Retinal pigment epithelial cell (primary cell): Measurements from ENCODE around the gene PCDH9.

ENCODE experiments used
- DNase-seq: peaks from one replicate; pipeline ENCODE4 v3.0.0-alpha.2; 2010; ENCODE audit warnings: low read depth
- H3K4me3 ChIP-seq: 2 replicates; pipeline ENCODE4 v1.5.1; 2011; ENCODE audit warnings: mild to moderate bottlenecking, low read length, control low read depth, moderate library complexity
- CTCF ChIP-seq: conservative IDR thresholded peaks from 2 replicates; pipeline ENCODE4 v1.5.1; 2011; ENCODE audit warnings: low read depth, low read length, control low read depth, inconsistent platforms

PCDH9 gene

GRCh38 chr13:67119481-67119894 lies 110.6 kb downstream of the PCDH9 start:
- peak; percentile 51 for DNase-seq
- no peak overlapping the region for H3K4me3 ChIP-seq
- no peak for TF ChIP-seq CTCF

- no peak overlapping the region for H3K4me3 ChIP-seq
- TF ChIP-seq CTCF: no peak
- DNase-seq: no peak
Observed at GRCh38 chr13:67118277-67118676, 111.9 kb downstream of the PCDH9 start.

- no peak for DNase-seq
- no peak overlapping the region for H3K4me3 ChIP-seq
- no peak for TF ChIP-seq CTCF
Observed at GRCh38 chr13:67117010-67117550, 113.1 kb downstream of the PCDH9 start.

GRCh38 chr13:67107979-67108378 lies 122.2 kb downstream of the PCDH9 start:
- no peak for TF ChIP-seq CTCF
- no peak overlapping the region for H3K4me3 ChIP-seq
- DNase-seq: no peak

- no peak for TF ChIP-seq CTCF
- DNase-seq: no peak
- no peak overlapping the region for H3K4me3 ChIP-seq
Observed at GRCh38 chr13:67106502-67107057, 123.6 kb downstream of the PCDH9 start.

- H3K4me3 ChIP-seq: no peak overlapping the region
- no peak for DNase-seq
- TF ChIP-seq CTCF: no peak
Observed at GRCh38 chr13:67101730-67102467, 128.2 kb downstream of the PCDH9 start.

GRCh38 chr13:67100730-67101129 lies 129.4 kb downstream of the PCDH9 start:
- no peak for TF ChIP-seq CTCF
- DNase-seq: no peak
- no peak overlapping the region for H3K4me3 ChIP-seq
